Measurements from ENCODE around the gene PSME4. TPM values are rescaled to one million over a fixed set of nuclear protein-coding genes. Genes with fewer than 3 reads are reported as not detected.

The PSME4 gene
- total and polyA plus RNA-seq, 10 of the 15 experiments (the other 5 are each of a cell fraction or from before 2014, with no cell fraction given): 11.1 to 56.2 (median 32.1) TPM

GRCh38 chr2:53941749-53942148 is 29.0 kb downstream of the PSME4 start:
- H4K20me1 ChIP-seq (ENCODE audit: control insufficient read depth, insufficient read depth): no peaks in the 10 kb centered on the region
- ChIA-PET CTCF (interaction anchor here (1.4 kb wide), 1 partner anchor 11 kb away, joined by 4 read pairs; no protein-coding TSS in a partner anchor), SMC1A (ENCODE audit: uncharacterized antibody, unreplicated experiment) (interaction anchor here (1.0 to 2.7 kb wide), 7 partner anchors 9 to 31 kb away, joined by 3 to 20 read pairs (median 3); no protein-coding TSS in a partner anchor), RAD21 (ENCODE audit: unreplicated experiment) (interaction anchor here (2.0 kb wide), 1 partner anchor 27 kb away, joined by 13 read pairs; no protein-coding TSS in a partner anchor), POLR2A (interaction anchor here (0.6 to 1.8 kb wide), 2 partner anchors 27 to 36 kb away, joined by 5 to 9 read pairs; no protein-coding TSS in a partner anchor)
- peak overlapping the region; percentile 47 for H3K27ac ChIP-seq (ENCODE audit: control insufficient read depth, insufficient read depth)
- H3K27me3 ChIP-seq (replicated peaks in 1 of 2; ENCODE audit: control insufficient read depth in 2 of 2, insufficient read depth in 2 of 2, low read length in 1 of 2): no peaks in the 10 kb centered on the region
- no TSS peak for BruUV-seq (replicated peaks)
- no peak overlapping the region for H3K9ac ChIP-seq (ENCODE audit: control insufficient read depth, insufficient read depth, low read length)
- peaks cover 3 to 5% of the 10 kb centered on the region in 2 experiments; a peak in 2 of 4 replicates for H3K36me3 ChIP-seq (ENCODE audit: control insufficient read depth in 2 of 2, insufficient read depth in 2 of 2, low read length in 1 of 2)
- no peak for DNase-seq (ENCODE audit: low read depth, low spot score)
- H3K79me2 ChIP-seq (ENCODE audit: control insufficient read depth, insufficient read depth, low read length): peaks cover 2% of the 10 kb centered on the region
- H3K9me3 ChIP-seq (replicated peaks; ENCODE audit: control insufficient read depth, insufficient read depth, low read length): no peaks in the 10 kb centered on the region
- no peak for FAIRE-seq
- H3K4me2 ChIP-seq (ENCODE audit: control insufficient read depth, insufficient read depth): peak overlapping the region; percentile 19; the same call in 1 of the 2 replicates
- no peak overlapping the region for H2AFZ ChIP-seq (ENCODE audit: control insufficient read depth, low read depth, low read length)
- WGBS (ENCODE audit: insufficient coverage, insufficient replicate concordance, low lambda C conversion rate, missing lambda C conversion rate): 69% methylated on average over 5 of the region's 5 CpGs
- no peak overlapping the region for H3K4me3 ChIP-seq
- intact Hi-C loops (cut with micrococcal nuclease; ENCODE audit: unreplicated experiment): no loop called here
- ATAC-seq: peak; percentile 42
- peaks cover 22% of the 10 kb centered on the region; the same call in 1 of the 2 replicates for H3K4me1 ChIP-seq (ENCODE audit: control insufficient read depth, insufficient read depth, low read length)
- in situ Hi-C loops (cut with MboI): no loop called here
- no peak for TF ChIP-seq ZNF24 (IDR thresholded peaks at IDR 0.05)
- TF ChIP-seq NFIC (IDR thresholded peaks at IDR 0.05; ENCODE audit: low read depth, low read length): peak; percentile 41; the same call in 1 of the 2 replicates
- TF ChIP-seq BACH1 (IDR thresholded peaks at IDR 0.05; ENCODE audit: borderline replicate concordance): no peak
- no peak for TF ChIP-seq STAT1 (conservative IDR thresholded peaks at IDR 0.05)
- no peak for TF ChIP-seq KDM1A (IDR thresholded peaks at IDR 0.05; ENCODE audit: borderline replicate concordance)
- no peak for TF ChIP-seq E2F8 (IDR thresholded peaks at IDR 0.05; ENCODE audit: low read depth, partially characterized antibody)
- no peak for TF ChIP-seq HDAC6 (IDR thresholded peaks at IDR 0.05; ENCODE audit: unreplicated experiment)
- TF ChIP-seq CHD2 (IDR thresholded peaks at IDR 0.05; ENCODE audit: borderline replicate concordance, low read depth, low read length): no peak
- no peak for TF ChIP-seq SMAD1 (IDR thresholded peaks at IDR 0.05; ENCODE audit: low read depth, partially characterized antibody)
- no peak for TF ChIP-seq MLLT1 (IDR thresholded peaks at IDR 0.05)
- TF ChIP-seq ZZZ3 (IDR thresholded peaks at IDR 0.05; ENCODE audit: control insufficient read depth, insufficient read length, low read depth): no peak
- TF ChIP-seq MYC (IDR thresholded peaks at IDR 0.05; ENCODE audit: insufficient read depth, insufficient read length, insufficient replicate concordance, low read length, severe bottlenecking): no peak
- no peak for TF ChIP-seq EP300 (IDR thresholded peaks at IDR 0.05; ENCODE audit: borderline replicate concordance in 1 of 2, control insufficient read depth in 1 of 2, low read depth in 2 of 2, low read length in 2 of 2)
- TF ChIP-seq CBFB (IDR thresholded peaks at IDR 0.05; ENCODE audit: low read depth): no peak

Data from GM12878 (cell line).